Left lung (tissue), 10 donors: ENCODE data around the gene NAALADL2. TPM values are rescaled to one million over a fixed set of nuclear protein-coding genes. Genes with fewer than 3 reads are reported as not detected.

Source experiments
- ATAC-seq: fragments of 200-7000 bp; cut with Tn5 transposase; one replicate; pipeline ENCODE4 v1.9.1; 2020; ENCODE audit warnings: moderate library complexity
- DNase-seq, 4 donors: peaks; one replicate each; pipeline ENCODE4 v3.0.0-alpha.2; 2013 to 2020
- H3K27ac ChIP-seq, 2 donors: fragments of 200-600 bp; sonication (generic) in 1 of 2; one replicate each; pipeline versions ENCODE4 v1.5.0 to v1.8.0; 2020 to 2021
- H3K27me3 ChIP-seq, 2 donors: fragments of 200-600 bp; sonication (generic) in 1 of 2; one replicate each; pipeline versions ENCODE4 v1.5.0 to v1.8.0; 2020 to 2021
- H3K36me3 ChIP-seq, 2 donors: fragments of 200-600 bp; sonication (generic) in 1 of 2; one replicate each; pipeline versions ENCODE4 v1.5.0 to v1.8.0; 2020 to 2021
- H3K4me1 ChIP-seq, 2 donors: fragments of 200-600 bp; one replicate each; pipeline ENCODE4 v1.8.0; 2021
- H3K4me3 ChIP-seq, 2 donors: fragments of 200-600 bp; sonication (generic) in 1 of 2; one replicate each; pipeline versions ENCODE4 v1.5.0 to v1.8.0; 2020 to 2021; ENCODE audit warnings: mild to moderate bottlenecking in 1 of 2
- H3K9me3 ChIP-seq, 2 donors: fragments of 200-600 bp; sonication (generic) in 1 of 2; one replicate each; pipeline versions ENCODE4 v1.5.0 to v1.8.0; 2020 to 2021
- intact Hi-C, 2 donors: fragments of 100-400 bp; cut with DNase I; formaldehyde crosslinking; loops; one replicate each; pipeline versions ENCODE4 v1.11.2 to v1.14.2; 2022
- polyA plus RNA-seq, 6 donors: library from polyadenylated mRNA; unstranded; fragments of 120-200 nt; gene quantifications; one replicate each; pipeline ENCODE4 v1.2.1, GENCODE V29; 2013; ENCODE audit not compliant: insufficient read length in 6 of 6
- total RNA-seq, 2 donors: library from RNA; stranded (reverse); fragmentation: NEBNext Ultra II Directional; extraction: Animal tissue kit (Norgen Biotek cat#: 25700); gene quantifications; one replicate each; pipeline ENCODE4 v1.2.1, GENCODE V29; 2021
- TF ChIP-seq, protein P1 (sequence below), 2 donors: fragments of 200-600 bp; sonication (generic) in 1 of 2; IDR thresholded peaks; one replicate each; pipeline versions ENCODE4 v1.5.0 to v1.8.0; 2021; ENCODE audit warnings: antibody characterized with exemption in 2 of 2
- donor health status: DM: no; HTN: yes; CAD: no.
- donor health status: DM: no; HTN: no; CAD: no.

NAALADL2 gene
- total and polyA plus RNA-seq, 8 donors = 9.8 to 23.3 (median 17.8) TPM

DNA sequence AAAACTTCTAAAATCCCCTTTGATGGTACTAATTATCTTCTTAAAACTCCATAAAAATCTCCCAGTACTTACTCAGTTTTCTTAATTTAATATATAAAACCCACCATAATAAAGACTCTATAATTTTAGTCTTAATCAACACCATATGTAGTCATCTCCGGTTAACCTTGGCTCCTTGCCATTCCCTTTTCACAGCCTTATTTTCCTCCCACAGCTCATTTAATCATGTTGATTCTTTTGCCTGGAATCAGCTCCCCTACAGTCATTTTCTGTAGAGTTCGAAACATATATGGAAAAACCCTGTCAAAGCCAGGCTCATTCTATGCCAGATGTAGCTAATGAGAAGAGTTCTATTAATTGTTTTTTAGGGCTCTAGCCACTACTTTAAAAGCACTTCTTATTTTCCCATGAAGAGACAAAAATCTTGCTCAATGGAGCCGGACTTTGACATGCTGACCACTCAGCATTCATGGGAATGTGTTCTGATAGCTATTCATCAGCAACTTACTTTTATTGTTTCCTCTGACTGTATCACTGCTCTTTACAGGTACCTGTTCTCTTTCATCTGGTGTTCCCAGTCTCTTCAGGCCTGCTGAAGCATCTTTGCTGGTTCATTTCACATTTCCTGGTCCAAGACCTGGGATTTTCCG lies 573.4 kb downstream of the NAALADL2 start:
- Histone ChIP-seq H3K27ac (no peak overlapping the region), H3K4me3 (no peak overlapping the region), H3K36me3 (no peaks in the 10 kb centered on the region), H3K27me3 (no peaks in the 10 kb centered on the region), H3K9me3 (no peaks in the 10 kb centered on the region), H3K4me1 (no peaks in the 10 kb centered on the region)
- TF ChIP-seq, protein P1, sequence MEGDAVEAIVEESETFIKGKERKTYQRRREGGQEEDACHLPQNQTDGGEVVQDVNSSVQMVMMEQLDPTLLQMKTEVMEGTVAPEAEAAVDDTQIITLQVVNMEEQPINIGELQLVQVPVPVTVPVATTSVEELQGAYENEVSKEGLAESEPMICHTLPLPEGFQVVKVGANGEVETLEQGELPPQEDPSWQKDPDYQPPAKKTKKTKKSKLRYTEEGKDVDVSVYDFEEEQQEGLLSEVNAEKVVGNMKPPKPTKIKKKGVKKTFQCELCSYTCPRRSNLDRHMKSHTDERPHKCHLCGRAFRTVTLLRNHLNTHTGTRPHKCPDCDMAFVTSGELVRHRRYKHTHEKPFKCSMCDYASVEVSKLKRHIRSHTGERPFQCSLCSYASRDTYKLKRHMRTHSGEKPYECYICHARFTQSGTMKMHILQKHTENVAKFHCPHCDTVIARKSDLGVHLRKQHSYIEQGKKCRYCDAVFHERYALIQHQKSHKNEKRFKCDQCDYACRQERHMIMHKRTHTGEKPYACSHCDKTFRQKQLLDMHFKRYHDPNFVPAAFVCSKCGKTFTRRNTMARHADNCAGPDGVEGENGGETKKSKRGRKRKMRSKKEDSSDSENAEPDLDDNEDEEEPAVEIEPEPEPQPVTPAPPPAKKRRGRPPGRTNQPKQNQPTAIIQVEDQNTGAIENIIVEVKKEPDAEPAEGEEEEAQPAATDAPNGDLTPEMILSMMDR (IDR thresholded peaks at IDR 0.05) = no peak
- intact Hi-C loops = no loop called here
- DNase-seq (no peak), ATAC-seq (no peak)

DNA sequence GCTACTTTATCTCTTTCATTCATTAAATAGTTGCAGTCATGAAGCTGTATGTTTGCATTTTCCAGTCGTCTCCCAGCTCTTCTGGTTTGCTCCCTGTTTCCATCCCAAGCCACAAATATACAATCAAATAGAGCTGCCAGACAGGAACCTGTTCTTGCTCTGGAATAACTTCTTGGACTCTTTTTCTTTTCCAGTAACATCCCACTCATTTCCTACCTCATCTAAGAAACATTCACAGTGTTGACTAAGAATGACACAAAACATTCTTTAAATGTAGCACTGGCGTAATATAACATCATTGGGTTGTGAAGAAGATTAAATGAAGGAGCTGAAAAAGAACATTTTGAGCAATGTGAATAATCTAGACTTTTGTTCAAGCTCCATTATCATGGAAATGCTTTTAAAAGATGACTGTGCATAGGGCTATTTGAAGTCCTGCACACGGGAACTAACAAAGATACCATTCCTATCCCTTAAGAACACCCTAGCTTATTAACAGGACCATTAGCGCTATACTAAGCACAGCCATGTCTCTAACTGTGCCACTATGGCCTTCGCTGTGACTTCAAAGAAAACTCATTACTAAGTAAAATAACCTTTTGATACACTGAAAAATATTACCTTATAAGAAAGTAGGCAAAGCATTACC lies 574.0 kb downstream of the NAALADL2 start:
- ATAC-seq (no peak), DNase-seq (no peak)
- Histone ChIP-seq H3K27ac (no peak overlapping the region), H3K36me3 (no peaks in the 10 kb centered on the region), H3K27me3 (no peaks in the 10 kb centered on the region), H3K4me3 (no peak overlapping the region), H3K4me1 (no peaks in the 10 kb centered on the region), H3K9me3 (peaks cover 0 to 6% of the 10 kb centered on the region in 2 donors)
- TF ChIP-seq, protein P1 (IDR thresholded peaks at IDR 0.05) = no peak
- intact Hi-C loops = no loop called here

DNA sequence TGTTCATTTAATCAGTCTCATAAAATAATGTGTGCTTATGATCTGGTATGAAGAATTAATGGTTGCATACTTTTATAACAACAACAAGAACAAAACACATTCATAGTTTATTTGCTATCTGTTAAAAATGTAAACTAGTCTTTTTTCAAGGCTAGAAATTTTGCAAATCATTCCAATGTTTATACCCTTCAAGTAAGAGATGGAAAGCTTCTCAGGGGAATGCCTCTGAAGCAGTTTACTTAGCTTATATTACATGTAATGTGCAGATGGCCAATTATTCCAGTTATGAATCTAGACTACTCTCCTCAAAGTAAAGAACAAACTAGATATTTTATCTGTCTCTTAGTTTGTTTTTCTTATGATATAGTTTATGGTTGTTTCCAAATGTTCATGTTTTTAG lies 575.4 kb downstream of the NAALADL2 start:
- no peaks in the 10 kb centered on the region for H3K4me1 ChIP-seq
- H3K4me3 ChIP-seq = no peak overlapping the region
- no peak overlapping the region for H3K27ac ChIP-seq
- H3K9me3 ChIP-seq = peaks cover 0 to 13% of the 10 kb centered on the region in 2 donors
- intact Hi-C loops = no loop called here
- no peaks in the 10 kb centered on the region for H3K36me3 ChIP-seq
- TF ChIP-seq, protein P1 (IDR thresholded peaks at IDR 0.05) = no peak
- H3K27me3 ChIP-seq = no peaks in the 10 kb centered on the region
- ATAC-seq (no peak), DNase-seq (no peak)

DNA sequence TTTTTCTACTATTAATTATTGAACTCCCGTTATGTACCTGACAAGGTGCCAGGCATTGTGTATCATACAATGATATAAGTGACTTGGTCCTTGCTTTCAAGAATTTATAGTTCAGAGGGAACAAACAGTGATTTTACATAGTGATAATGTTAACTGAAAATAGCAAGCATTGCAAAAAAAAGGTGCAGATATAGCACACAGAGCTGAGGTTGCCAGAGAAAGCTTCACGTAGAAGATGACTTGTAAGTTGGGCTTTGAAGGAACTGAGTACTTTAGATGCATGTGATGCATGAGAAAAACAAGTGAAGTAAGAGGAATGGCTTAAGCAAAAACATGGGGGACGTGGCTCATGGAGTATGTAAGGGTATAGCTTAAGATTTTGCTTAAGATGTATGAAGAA lies 584.5 kb downstream of the NAALADL2 start:
- H3K27me3 ChIP-seq = no peaks in the 10 kb centered on the region
- no peak for DNase-seq
- H3K4me1 ChIP-seq = no peaks in the 10 kb centered on the region
- peaks cover 0 to 19% of the 10 kb centered on the region in 2 donors for H3K9me3 ChIP-seq
- no peak for ATAC-seq
- no peaks in the 10 kb centered on the region for H3K36me3 ChIP-seq
- H3K4me3 ChIP-seq = no peak overlapping the region
- H3K27ac ChIP-seq = no peak overlapping the region
- intact Hi-C loops = no loop called here
- TF ChIP-seq, protein P1 (IDR thresholded peaks at IDR 0.05) = no peak

DNA sequence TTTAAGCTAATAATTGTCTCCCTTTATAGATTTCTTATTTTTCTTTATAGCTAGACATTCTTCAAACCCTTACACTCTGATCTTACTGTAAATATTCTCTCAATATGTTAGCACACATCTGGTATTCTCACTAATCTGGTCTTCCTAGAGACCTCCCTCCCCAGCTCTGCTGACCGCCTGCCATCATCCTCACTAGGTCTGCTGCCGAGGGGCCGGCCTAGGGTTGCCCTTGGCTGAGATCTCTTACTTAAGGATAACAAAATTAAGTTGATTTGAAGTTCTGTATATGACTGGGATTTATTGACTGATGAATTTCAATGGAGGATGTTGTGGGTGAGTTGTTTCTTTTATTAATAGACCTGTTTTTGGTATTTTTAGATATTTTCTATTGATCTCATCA lies 586.6 kb downstream of the NAALADL2 start:
- ATAC-seq = no peak
- Histone ChIP-seq H3K36me3 (no peaks in the 10 kb centered on the region), H3K27ac (no peak overlapping the region), H3K4me3 (no peak overlapping the region), H3K27me3 (no peaks in the 10 kb centered on the region), H3K9me3 (peaks cover 0 to 6% of the 10 kb centered on the region in 2 donors), H3K4me1 (no peaks in the 10 kb centered on the region)
- intact Hi-C loops = no loop called here
- DNase-seq = peak in 1 of 4 donors; percentile 52
- TF ChIP-seq, protein P1 (IDR thresholded peaks at IDR 0.05) = no peak
